Karpas-422 (cell line): ENCODE measurements around the gene IRF2BP2. TPM values are rescaled to one million over a fixed set of nuclear protein-coding genes. Genes with fewer than 3 reads are reported as not detected.
"Not testable (repeated sequence)": the region's sequence is repeated elsewhere in the genome, so short reads cannot be mapped to it uniquely, and the experiment has no call there.

Source experiments
- DNase-seq: peaks from one replicate; pipeline ENCODE4 v3.0.0-alpha.2; 2015
- H2AFZ ChIP-seq: fragments of 200-600 bp; sonication (generic); 2 replicates; pipeline ENCODE4 v1.6.1; 2014; ENCODE audit warnings: antibody characterized with exemption, low read length, mixed read lengths
- H3K27ac ChIP-seq: fragments of 200-600 bp; sonication (generic); 2 replicates; pipeline ENCODE4 v1.5.1; 2014; ENCODE audit warnings: mild to moderate bottlenecking, low read length, moderate library complexity
- H3K27me3 ChIP-seq: fragments of 200-600 bp; sonication (generic); 2 replicates; pipeline ENCODE4 v1.6.1; 2014; ENCODE audit warnings: low read length, mixed read lengths
- H3K36me3 ChIP-seq: fragments of 200-600 bp; sonication (generic); 2 replicates; pipeline ENCODE4 v1.6.1; 2014; ENCODE audit warnings: low read length, mixed read lengths; ENCODE audit not compliant: insufficient read depth
- H3K4me1 ChIP-seq: fragments of 200-600 bp; sonication (generic); 2 replicates; pipeline ENCODE4 v1.6.1; 2014; ENCODE audit warnings: mild to moderate bottlenecking, low read length, mixed read lengths
- H3K4me2 ChIP-seq: fragments of 200-600 bp; sonication (generic); 2 replicates; pipeline ENCODE4 v1.6.1; 2014; ENCODE audit warnings: low read length, low read depth, mild to moderate bottlenecking; ENCODE audit not compliant: poor library complexity, severe bottlenecking
- H3K4me3 ChIP-seq: fragments of 200-600 bp; sonication (generic); 2 replicates; pipeline ENCODE4 v1.5.1; 2014; ENCODE audit warnings: mild to moderate bottlenecking, antibody characterized with exemption, low read length, mixed read lengths
- H3K79me2 ChIP-seq: fragments of 200-600 bp; sonication (generic); 2 replicates; pipeline ENCODE4 v1.6.1; 2014; ENCODE audit warnings: mild to moderate bottlenecking, low read length, mixed read lengths
- H3K9ac ChIP-seq: fragments of 200-600 bp; sonication (generic); 2 replicates; pipeline ENCODE4 v1.6.0; 2014; ENCODE audit warnings: low read length
- H3K9me2 ChIP-seq: fragments of 200-600 bp; sonication (generic), shearing (Covaris generic); replicated peaks from 2 replicates; pipeline ENCODE4 v1.6.0; 2014; ENCODE audit warnings: mild to moderate bottlenecking, low read length, moderate library complexity; ENCODE audit not compliant: insufficient read depth
- H3K9me3 ChIP-seq: fragments of 300-700, 200-600 bp; sonication (generic); 2 replicates; pipeline ENCODE4 v1.6.1; 2014; ENCODE audit warnings: low read length, mixed read lengths
- H4K20me1 ChIP-seq: fragments of 200-600 bp; sonication (generic); 2 replicates; pipeline ENCODE4 v1.6.1; 2014; ENCODE audit warnings: mild to moderate bottlenecking, antibody characterized with exemption, low read length, low read depth; ENCODE audit not compliant: insufficient read depth
- total RNA-seq: library from RNA; depleted of rRNA; stranded (reverse); fragments of >200 nt; shearing (Covaris generic); gene quantifications from 2 replicates; pipeline ENCODE4 v1.2.3, GENCODE V29; 2014; ENCODE audit warnings: low replicate concordance

The IRF2BP2 gene
- total RNA-seq, 1 experiment from 2014 or later = 14.1 TPM

GRCh38 chr1:234597894-234598293 lies 12.1 kb downstream of the IRF2BP2 start:
- Histone ChIP-seq H3K9me3 (no peaks in the 10 kb centered on the region), H3K79me2 (no peaks in the 10 kb centered on the region), H3K4me3 (no peak overlapping the region), H3K9ac (no peak overlapping the region), H3K27me3 (no peaks in the 10 kb centered on the region), H2AFZ (no peak overlapping the region), H3K4me2 (peak overlapping the region; percentile 98), H3K4me1 (peaks cover 45% of the 10 kb centered on the region), H3K36me3 (no peaks in the 10 kb centered on the region), H3K27ac (no peak overlapping the region), H4K20me1 (no peaks in the 10 kb centered on the region), H3K9me2 (no peaks in the 10 kb centered on the region)
- peak; percentile 88 for DNase-seq

DNA sequence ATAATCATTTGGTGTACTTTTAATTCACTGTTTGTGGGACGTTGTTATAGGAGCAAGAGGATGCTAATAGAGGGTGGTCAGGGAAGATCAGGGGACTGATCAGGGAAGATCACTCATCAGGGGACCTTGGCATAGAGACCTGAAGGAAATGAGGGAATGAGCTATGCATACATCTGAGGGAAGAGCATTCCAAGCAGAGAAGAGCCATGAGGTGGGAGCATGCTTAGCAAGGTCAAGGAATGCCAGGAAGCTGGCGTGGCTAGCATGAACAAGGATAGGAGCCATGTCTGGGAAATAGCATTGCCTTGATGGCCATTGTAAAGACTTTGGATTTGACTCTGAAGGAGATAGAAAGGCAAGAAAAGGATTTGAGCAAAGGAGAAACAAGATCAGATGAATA lies 14.1 kb downstream of the IRF2BP2 start:
- DNase-seq = no peak
- H3K36me3 ChIP-seq = no peaks in the 10 kb centered on the region
- no peak overlapping the region for H3K27ac ChIP-seq
- no peak overlapping the region for H3K9ac ChIP-seq
- peaks cover 34% of the 10 kb centered on the region for H3K4me1 ChIP-seq
- H4K20me1 ChIP-seq = no peaks in the 10 kb centered on the region
- H3K9me3 ChIP-seq = no peaks in the 10 kb centered on the region
- H3K4me2 ChIP-seq = no peak overlapping the region
- H3K4me3 ChIP-seq = no peak overlapping the region
- no peaks in the 10 kb centered on the region; the same call in 1 of the 2 replicates for H3K9me2 ChIP-seq
- H3K27me3 ChIP-seq = no peaks in the 10 kb centered on the region
- no peaks in the 10 kb centered on the region for H3K79me2 ChIP-seq
- no peak overlapping the region for H2AFZ ChIP-seq

DNA sequence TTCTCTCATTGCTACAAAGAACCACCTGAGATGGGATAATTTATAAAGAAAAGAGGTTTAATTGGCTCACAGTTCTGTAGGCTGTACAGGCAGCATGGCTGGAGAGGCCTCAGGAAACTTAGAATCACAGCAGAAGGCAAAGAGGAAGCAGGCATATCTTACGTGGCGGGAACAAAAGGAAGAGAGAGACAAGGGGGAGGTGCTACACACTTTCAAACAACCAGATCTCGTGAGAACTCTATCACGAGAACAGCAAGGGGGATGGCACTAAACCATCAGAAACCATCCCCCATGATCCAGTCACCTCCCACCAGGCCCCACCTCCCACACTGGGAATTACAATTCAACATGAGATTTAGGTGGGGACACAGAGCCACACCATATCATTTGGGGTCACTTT lies 15.4 kb downstream of the IRF2BP2 start:
- not testable (repeated sequence) for H3K9ac ChIP-seq, H3K4me2 ChIP-seq, H3K79me2 ChIP-seq, H3K36me3 ChIP-seq, H3K9me2 ChIP-seq, DNase-seq, H3K4me3 ChIP-seq, H3K27ac ChIP-seq, H3K27me3 ChIP-seq, H4K20me1 ChIP-seq, H2AFZ ChIP-seq, H3K9me3 ChIP-seq
- H3K4me1 ChIP-seq = peaks cover 22% of the 10 kb centered on the region

DNA sequence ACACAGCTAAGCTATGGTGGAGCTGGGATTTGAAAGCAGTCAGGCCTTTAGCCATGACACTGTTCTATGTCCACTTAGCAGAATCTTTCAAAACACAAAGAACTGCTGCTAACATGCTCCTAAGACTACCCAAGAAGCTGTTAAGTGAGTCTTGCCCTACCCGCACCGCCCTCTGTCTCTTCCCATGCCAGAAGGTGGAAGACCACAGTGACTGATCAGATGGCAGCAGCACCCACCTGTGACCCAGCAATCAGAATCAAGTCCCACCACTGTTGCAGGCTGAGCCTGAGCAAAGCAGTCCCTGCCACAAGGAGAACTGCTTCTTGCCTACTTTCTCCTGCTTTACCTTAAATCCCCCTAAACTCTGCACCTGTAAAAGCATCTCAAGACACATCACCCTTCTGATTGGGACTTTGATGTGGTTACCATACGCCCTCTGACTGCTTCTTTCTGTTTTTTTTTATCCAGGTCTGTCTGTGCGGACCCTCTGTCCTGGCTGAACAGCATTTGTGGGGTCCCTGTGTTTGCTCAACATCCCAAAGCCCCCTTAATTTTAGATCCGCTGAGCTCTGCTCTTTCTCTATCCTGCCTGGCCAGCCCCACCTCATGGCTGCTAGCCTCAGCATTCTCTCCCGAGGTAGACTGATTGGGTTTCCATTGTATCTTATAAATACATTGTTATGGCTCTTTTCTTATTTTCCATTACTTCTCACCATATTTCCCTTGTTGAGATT lies 16.0 kb downstream of the IRF2BP2 start:
- Histone ChIP-seq H3K4me3 (no peak overlapping the region), H3K27ac (no peak overlapping the region), H3K9ac (no peak overlapping the region), H3K79me2 (no peaks in the 10 kb centered on the region), H2AFZ (no peak overlapping the region), H3K4me2 (no peak overlapping the region), H3K27me3 (no peaks in the 10 kb centered on the region), H3K9me3 (no peaks in the 10 kb centered on the region), H3K36me3 (no peaks in the 10 kb centered on the region), H3K9me2 (no peaks in the 10 kb centered on the region; the same call in 1 of the 2 replicates), H4K20me1 (no peaks in the 10 kb centered on the region), H3K4me1 (peaks cover 16% of the 10 kb centered on the region)
- no peak for DNase-seq

DNA sequence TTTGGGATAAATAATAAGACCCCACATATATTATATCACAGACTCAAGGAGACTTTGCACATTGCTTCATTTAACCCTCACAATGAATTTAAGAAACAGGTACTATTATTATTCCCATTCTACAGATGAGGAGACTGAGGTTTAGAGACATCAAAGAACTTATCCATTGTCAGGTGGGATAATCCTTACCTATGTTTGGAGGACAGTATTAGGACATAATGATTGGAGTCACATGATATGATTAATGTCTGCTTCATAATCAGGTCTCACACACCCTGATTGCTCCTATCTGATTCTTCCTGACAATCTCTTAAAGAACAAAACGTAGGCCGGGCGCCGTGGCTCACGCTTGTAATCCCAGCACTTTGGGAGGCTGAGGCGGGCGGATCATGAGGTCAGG lies 16.9 kb downstream of the IRF2BP2 start:
- Histone ChIP-seq H2AFZ (no peak overlapping the region), H3K36me3 (no peaks in the 10 kb centered on the region), H3K79me2 (no peaks in the 10 kb centered on the region), H3K27me3 (no peaks in the 10 kb centered on the region), H4K20me1 (no peaks in the 10 kb centered on the region), H3K4me1 (peaks cover 8% of the 10 kb centered on the region), H3K4me3 (no peak overlapping the region), H3K27ac (no peak overlapping the region), H3K9me2 (no peaks in the 10 kb centered on the region; the same call in 1 of the 2 replicates), H3K4me2 (no peak overlapping the region), H3K9me3 (no peaks in the 10 kb centered on the region), H3K9ac (no peak overlapping the region)
- DNase-seq = no peak

- no peaks in the 10 kb centered on the region for H4K20me1 ChIP-seq
- no peak for DNase-seq
- H3K4me1 ChIP-seq = peaks cover 8% of the 10 kb centered on the region
- no peak overlapping the region for H3K9ac ChIP-seq
- no peaks in the 10 kb centered on the region; the same call in 1 of the 2 replicates for H3K9me2 ChIP-seq
- no peaks in the 10 kb centered on the region for H3K79me2 ChIP-seq
- no peak overlapping the region for H2AFZ ChIP-seq
- H3K9me3 ChIP-seq = no peaks in the 10 kb centered on the region
- H3K4me2 ChIP-seq = no peak overlapping the region
- no peak overlapping the region for H3K27ac ChIP-seq
- no peaks in the 10 kb centered on the region for H3K27me3 ChIP-seq
- no peaks in the 10 kb centered on the region for H3K36me3 ChIP-seq
- H3K4me3 ChIP-seq = no peak overlapping the region
These were observed 17.7 kb downstream of the IRF2BP2 start for GRCh38 chr1:234592240-234592639.

DNA sequence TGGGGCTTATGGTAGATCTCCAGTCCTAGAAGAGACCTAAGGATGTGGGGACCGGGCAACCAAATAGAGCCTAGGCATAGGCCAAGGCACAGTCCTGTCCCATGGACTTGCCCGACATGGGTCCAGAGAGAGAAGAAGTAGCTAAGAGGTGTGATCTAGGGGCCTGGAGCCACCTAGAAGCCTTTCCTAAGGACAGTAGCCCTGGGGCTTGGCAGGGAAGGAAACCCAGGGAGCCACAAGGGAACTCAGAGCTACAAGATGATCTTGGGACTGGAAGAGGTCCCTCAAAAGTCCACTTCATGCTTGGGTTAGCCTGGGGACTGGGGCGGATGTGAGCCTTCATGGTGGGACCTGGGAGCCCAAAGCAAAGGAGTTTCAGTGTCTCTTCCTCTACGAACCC lies 18.8 kb downstream of the IRF2BP2 start:
- H3K9ac ChIP-seq = no peak overlapping the region
- H3K27ac ChIP-seq = no peak overlapping the region
- H3K9me2 ChIP-seq = no peaks in the 10 kb centered on the region; the same call in 1 of the 2 replicates
- H4K20me1 ChIP-seq = no peaks in the 10 kb centered on the region
- no peak overlapping the region for H3K4me2 ChIP-seq
- H2AFZ ChIP-seq = no peak overlapping the region
- no peak overlapping the region for H3K4me3 ChIP-seq
- peaks cover 8% of the 10 kb centered on the region for H3K4me1 ChIP-seq
- H3K9me3 ChIP-seq = no peaks in the 10 kb centered on the region
- H3K79me2 ChIP-seq = no peaks in the 10 kb centered on the region
- no peaks in the 10 kb centered on the region for H3K27me3 ChIP-seq
- no peak for DNase-seq
- no peaks in the 10 kb centered on the region for H3K36me3 ChIP-seq

GRCh38 chr1:234589854-234590620 lies 19.9 kb downstream of the IRF2BP2 start:
- no peak overlapping the region for H2AFZ ChIP-seq
- no peak overlapping the region for H3K4me2 ChIP-seq
- H3K36me3 ChIP-seq = no peaks in the 10 kb centered on the region
- H3K4me1 ChIP-seq = peaks cover 8% of the 10 kb centered on the region
- no peak for DNase-seq
- H3K4me3 ChIP-seq = no peak overlapping the region
- H4K20me1 ChIP-seq = no peaks in the 10 kb centered on the region
- H3K27ac ChIP-seq = no peak overlapping the region
- no peaks in the 10 kb centered on the region for H3K79me2 ChIP-seq
- H3K9me2 ChIP-seq = no peaks in the 10 kb centered on the region; the same call in 1 of the 2 replicates
- H3K9me3 ChIP-seq = no peaks in the 10 kb centered on the region
- H3K9ac ChIP-seq = no peak overlapping the region
- H3K27me3 ChIP-seq = no peaks in the 10 kb centered on the region
